H1 (cell line): ENCODE measurements around the gene SNRNP40.

Experiments
- CBX5 ChIP-seq: fragments of 300-800, 300-1000 bp; sonication (generic); IDR thresholded peaks from 2 replicates; pipeline ENCODE4 v1.7.1; 2016; ENCODE audit warnings: antibody characterized with exemption, low read length, low read depth
- CHD1 ChIP-seq: IDR thresholded peaks from 2 replicates; pipeline ENCODE4 v1.6.1; 2012; ENCODE audit warnings: low read depth, low read length, improper control_type of control experiment
- CTCF ChIP-seq, 3 experiments: IDR thresholded peaks; 1 replicate in 2 of 3; 2 replicates in 1 of 3; pipeline versions ENCODE4 v1.5.1 to v1.6.1; 2011; ENCODE audit warnings: low read length in 3 of 3, mild to moderate bottlenecking in 3 of 3, inconsistent platforms in 2 of 3, low read depth in 1 of 3, moderate library complexity in 1 of 3; ENCODE audit not compliant: insufficient read depth in 1 of 3; ENCODE audit errors: control extremely low read depth in 1 of 3
- FOSL1 ChIP-seq: IDR thresholded peaks from 2 replicates; pipeline ENCODE4 v1.6.1; 2011; ENCODE audit warnings: mild to moderate bottlenecking, low read depth, low read length, moderate library complexity; ENCODE audit not compliant: insufficient read depth
- KDM1A ChIP-seq: fragments of 200-600, 300-600 bp; sonication (generic); IDR thresholded peaks from 2 replicates; pipeline ENCODE4 v1.7.1; 2016; ENCODE audit warnings: mild to moderate bottlenecking, low read length, borderline replicate concordance
- POLR2A ChIP-seq, 2 experiments: IDR thresholded peaks; 1 replicate in 1 of 2; 2 replicates in 1 of 2; pipeline ENCODE4 v1.6.1; 2011; ENCODE audit warnings: low read depth in 2 of 2, low read length in 2 of 2, mild to moderate bottlenecking in 2 of 2; ENCODE audit errors: control extremely low read depth in 1 of 2
- POLR2AphosphoS5 ChIP-seq: IDR thresholded peaks from 2 replicates; pipeline ENCODE4 v1.6.1; 2011; ENCODE audit warnings: low read depth, low read length
- RXRA ChIP-seq: IDR thresholded peaks from 2 replicates; pipeline ENCODE4 v1.6.1; 2011; ENCODE audit warnings: low read depth, mild to moderate bottlenecking, low read length, moderate library complexity; ENCODE audit not compliant: insufficient read depth
- SP1 ChIP-seq: IDR thresholded peaks from 2 replicates; pipeline ENCODE4 v1.6.1; 2011; ENCODE audit warnings: low read depth, low read length
- SRF ChIP-seq: IDR thresholded peaks from 2 replicates; pipeline ENCODE4 v1.6.1; 2011; ENCODE audit warnings: mild to moderate bottlenecking, low read depth, low read length, moderate library complexity
- TCF12 ChIP-seq: IDR thresholded peaks from 2 replicates; pipeline ENCODE4 v1.6.1; 2011; ENCODE audit warnings: low read depth, mild to moderate bottlenecking, low read length
- ZNF274 ChIP-seq: IDR thresholded peaks from 2 replicates; pipeline ENCODE4 v1.7.0; 2012; ENCODE audit warnings: low read length, borderline replicate concordance; ENCODE audit errors: extremely low read depth

- no peak for TF ChIP-seq TCF12
- no peak for TF ChIP-seq CHD1
- no peak for TF ChIP-seq CTCF (IDR thresholded peaks at IDR 0.05; ENCODE audit: control extremely low read depth in 1 of 3, insufficient read depth in 1 of 3, low read depth in 1 of 3, low read length in 3 of 3)
- TF ChIP-seq POLR2AphosphoS5 = no peak
- no peak for TF ChIP-seq RXRA
- no peak for TF ChIP-seq POLR2A (IDR thresholded peaks at IDR 0.05; ENCODE audit: control extremely low read depth in 1 of 2, low read depth in 2 of 2, low read length in 2 of 2)
- TF ChIP-seq CBX5 = no peak
- TF ChIP-seq ZNF274 = no peak
- TF ChIP-seq FOSL1 = no peak
- no peak for TF ChIP-seq KDM1A
- no peak for TF ChIP-seq SP1
- TF ChIP-seq SRF = no peak
These were observed 49.0 kb upstream of the SNRNP40 start for GRCh38 chr1:31345635-31346034.
